Esophagus mucosa (tissue), 1 donor: ENCODE data around the gene SETBP1. TPM values are rescaled to one million over a fixed set of nuclear protein-coding genes. Genes with fewer than 3 reads are reported as not detected.
A peak's percentile ranks its signal among the peaks of the same experiment; 100 is the strongest.
"Not testable (repeated sequence)": the region's sequence is repeated elsewhere in the genome, so short reads cannot be mapped to it uniquely, and the experiment has no call there.

Source experiments
- ATAC-seq: fragments of 200-7000 bp; cut with Tn5 transposase; one replicate; pipeline ENCODE4 v1.9.1; 2020
- total RNA-seq: library from RNA; stranded (reverse); gene quantifications from one replicate; pipeline ENCODE4 v1.2.4, GENCODE V29; 2023
- donor health status: DM: yes; HTN: yes; CAD: no.

Gene SETBP1
- total RNA-seq, 1 donor from 2014 or later = 8.5 TPM

- ATAC-seq = no peak
These were observed 116.0 kb downstream of the SETBP1 start for GRCh38 chr18:44796429-44797428.

- ATAC-seq = no peak
These were observed 117.9 kb downstream of the SETBP1 start for GRCh38 chr18:44798433-44799048.

GRCh38 chr18:44799382-44799906 is 118.8 kb downstream of the SETBP1 start:
- ATAC-seq = no peak

- no peak for ATAC-seq
These were observed 119.3 kb downstream of the SETBP1 start for GRCh38 chr18:44799907-44800421.

- ATAC-seq = not testable (repeated sequence)
These were observed 120.1 kb downstream of the SETBP1 start for GRCh38 chr18:44800766-44801165.

GRCh38 chr18:44801781-44802180 is 121.1 kb downstream of the SETBP1 start:
- no peak for ATAC-seq

GRCh38 chr18:44802508-44802907 is 121.8 kb downstream of the SETBP1 start:
- ATAC-seq = no peak

- no peak for ATAC-seq
These were observed 122.4 kb downstream of the SETBP1 start for GRCh38 chr18:44803019-44803650.

GRCh38 chr18:44804033-44804432 is 123.3 kb downstream of the SETBP1 start:
- ATAC-seq = no peak

- no peak for ATAC-seq
These were observed 124.5 kb downstream of the SETBP1 start for GRCh38 chr18:44805176-44805575.

- no peak for ATAC-seq
These were observed 125.0 kb downstream of the SETBP1 start for GRCh38 chr18:44805643-44806042.

- ATAC-seq = no peak
These were observed 127.1 kb downstream of the SETBP1 start for GRCh38 chr18:44807766-44808165.

GRCh38 chr18:44811572-44812125 is 131.0 kb downstream of the SETBP1 start:
- no peak for ATAC-seq

- ATAC-seq = no peak
These were observed 131.7 kb downstream of the SETBP1 start for GRCh38 chr18:44812426-44812825.

- no peak for ATAC-seq
These were observed 132.9 kb downstream of the SETBP1 start for GRCh38 chr18:44813586-44813985.

- ATAC-seq = no peak
These were observed 134.4 kb downstream of the SETBP1 start for GRCh38 chr18:44815108-44815507.

- no peak for ATAC-seq
These were observed 135.4 kb downstream of the SETBP1 start for GRCh38 chr18:44816050-44816449.

- no peak for ATAC-seq
These were observed 135.8 kb downstream of the SETBP1 start for GRCh38 chr18:44816477-44816876.

GRCh38 chr18:44817831-44818473 is 137.3 kb downstream of the SETBP1 start:
- ATAC-seq = no peak

GRCh38 chr18:44818668-44819403 is 138.1 kb downstream of the SETBP1 start:
- ATAC-seq = no peak

GRCh38 chr18:44819944-44820510 is 139.3 kb downstream of the SETBP1 start:
- ATAC-seq = peak; percentile 9
